Loucy (cell line): Measurements from ENCODE around the gene MED29.

ENCODE experiments used
- EZH2phosphoT487 ChIP-seq: fragments of 200-600 bp; IDR thresholded peaks from 2 replicates; pipeline ENCODE4 v1.6.1; 2018; ENCODE audit warnings: antibody characterized with exemption, mild to moderate bottlenecking, moderate library complexity, borderline replicate concordance
- TF ChIP-seq, protein P1 (sequence below): fragments of 200-600 bp; sonication (generic); conservative IDR thresholded peaks from 2 replicates; pipeline ENCODE4 v1.5.1; 2014; ENCODE audit warnings: mild to moderate bottlenecking, antibody characterized with exemption, low read length

DNA sequence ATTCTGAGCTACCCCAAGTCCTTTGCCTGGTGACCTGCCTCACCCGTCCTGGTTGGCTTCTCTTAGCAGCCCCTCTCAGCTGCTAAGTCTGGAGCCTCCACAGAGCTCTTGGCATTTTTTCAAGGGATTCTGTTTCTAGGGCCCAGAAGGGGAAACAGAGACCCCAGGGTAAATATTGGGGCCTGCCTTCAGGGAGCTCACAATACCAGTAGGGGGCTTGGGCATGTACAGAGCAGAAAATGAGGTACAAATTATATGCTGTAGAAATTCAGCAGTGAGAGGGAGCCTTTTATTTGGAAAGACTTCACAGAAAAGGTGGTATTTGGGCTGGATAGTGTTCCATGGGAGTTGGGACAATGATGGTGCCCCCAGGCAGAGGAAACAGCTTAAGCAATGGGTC lies 45.2 kb upstream of the MED29 start:
- TF ChIP-seq, protein P1, sequence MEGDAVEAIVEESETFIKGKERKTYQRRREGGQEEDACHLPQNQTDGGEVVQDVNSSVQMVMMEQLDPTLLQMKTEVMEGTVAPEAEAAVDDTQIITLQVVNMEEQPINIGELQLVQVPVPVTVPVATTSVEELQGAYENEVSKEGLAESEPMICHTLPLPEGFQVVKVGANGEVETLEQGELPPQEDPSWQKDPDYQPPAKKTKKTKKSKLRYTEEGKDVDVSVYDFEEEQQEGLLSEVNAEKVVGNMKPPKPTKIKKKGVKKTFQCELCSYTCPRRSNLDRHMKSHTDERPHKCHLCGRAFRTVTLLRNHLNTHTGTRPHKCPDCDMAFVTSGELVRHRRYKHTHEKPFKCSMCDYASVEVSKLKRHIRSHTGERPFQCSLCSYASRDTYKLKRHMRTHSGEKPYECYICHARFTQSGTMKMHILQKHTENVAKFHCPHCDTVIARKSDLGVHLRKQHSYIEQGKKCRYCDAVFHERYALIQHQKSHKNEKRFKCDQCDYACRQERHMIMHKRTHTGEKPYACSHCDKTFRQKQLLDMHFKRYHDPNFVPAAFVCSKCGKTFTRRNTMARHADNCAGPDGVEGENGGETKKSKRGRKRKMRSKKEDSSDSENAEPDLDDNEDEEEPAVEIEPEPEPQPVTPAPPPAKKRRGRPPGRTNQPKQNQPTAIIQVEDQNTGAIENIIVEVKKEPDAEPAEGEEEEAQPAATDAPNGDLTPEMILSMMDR = peak; percentile 60
- no peak for TF ChIP-seq EZH2phosphoT487
